B cell (primary cell): ENCODE measurements around the gene MAPKAP1. TPM values are rescaled to one million over a fixed set of nuclear protein-coding genes. Genes with fewer than 3 reads are reported as not detected.

Source experiments
- ATAC-seq: fragments of 200-7000 bp; cut with Tn5 transposase; one replicate; pipeline ENCODE4 v1.10.0; 2021; ENCODE audit warnings: low read depth, mild to moderate bottlenecking, moderate number of reproducible peaks, moderate library complexity
- CTCF ChIA-PET: fragments of 350-600 bp; sonication (Branson Sonifier 250); formaldehyde crosslinking; loops from one replicate; lab custom pipeline; 2021; ENCODE audit warnings: antibody characterized with exemption, inconsistent platforms; lab: Charles Lee
- POLR2A ChIA-PET: fragments of 350-600 bp; sonication (Branson Sonifier 250); formaldehyde crosslinking; loops from one replicate; lab custom pipeline; 2021; ENCODE audit warnings: antibody characterized with exemption; lab: Charles Lee
- DNase-seq: peaks from one replicate; pipeline ENCODE4 v3.0.0; 2013
- H2AFZ ChIP-seq: 2 replicates; pipeline ENCODE4 v1.6.1; 2012; ENCODE audit warnings: mild to moderate bottlenecking, low read depth, low read length; ENCODE audit not compliant: insufficient read depth, poor library complexity, severe bottlenecking
- H3K27ac ChIP-seq, 2 donors: 1 replicate in 1 of 2; 2 replicates in 1 of 2; pipeline ENCODE4 v1.5.1; 2012 to 2013; ENCODE audit warnings: low read length in 2 of 2, mild to moderate bottlenecking in 2 of 2, moderate library complexity in 1 of 2
- H3K27me3 ChIP-seq, 4 experiments: fragments of 200-600 bp in 1 of 4; sonication (generic) in 1 of 4; replicated peaks in 1 of 4; 1 replicate in 2 of 4; 2 replicates in 2 of 4; pipeline versions ENCODE4 v1.6.1 to v1.7.0; 2013 to 2016; ENCODE audit warnings: low read length in 3 of 4, mild to moderate bottlenecking in 2 of 4, mixed read lengths in 1 of 4, moderate library complexity in 1 of 4; ENCODE audit not compliant: insufficient read depth in 4 of 4, control insufficient read depth in 3 of 4; ENCODE audit errors: control extremely low read depth in 1 of 4
- H3K36me3 ChIP-seq, 2 experiments: replicated peaks in 1 of 2; 1 replicate in 1 of 2; 2 replicates in 1 of 2; pipeline versions ENCODE4 v1.6.1 to v1.7.1; 2013; ENCODE audit warnings: low read length in 1 of 2; ENCODE audit not compliant: insufficient read depth in 2 of 2, control insufficient read depth in 1 of 2; ENCODE audit errors: control extremely low read depth in 1 of 2, extremely low read depth in 1 of 2
- H3K4me1 ChIP-seq, 2 donors: fragments of 200-600 bp in 1 of 2; sonication (generic) in 1 of 2; 1 replicate in 1 of 2; 2 replicates in 1 of 2; pipeline versions ENCODE4 v1.5.1 to v1.6.1; 2013 to 2017; ENCODE audit warnings: low read length in 2 of 2; ENCODE audit not compliant: control insufficient read depth in 2 of 2, insufficient read depth in 2 of 2
- H3K4me2 ChIP-seq: replicated peaks from 2 replicates; pipeline ENCODE3; 2012; ENCODE audit warnings: mild to moderate bottlenecking, low read depth, low read length; ENCODE audit not compliant: poor library complexity, severe bottlenecking
- H3K4me3 ChIP-seq, 5 experiments: fragments of 200-600 bp in 1 of 5; sonication (generic) in 1 of 5; 1 replicate in 3 of 5; 2 replicates in 2 of 5; pipeline versions ENCODE4 v1.5.1 to v1.7.0; 2011 to 2016; ENCODE audit warnings: low read length in 4 of 5, mild to moderate bottlenecking in 4 of 5, low read depth in 2 of 5, control low read depth in 1 of 5, moderate library complexity in 1 of 5; ENCODE audit not compliant: insufficient read depth in 1 of 5; ENCODE audit errors: control extremely low read depth in 1 of 5, extremely low read depth in 1 of 5
- H3K79me2 ChIP-seq: fragments of 200-600 bp; sonication (generic); one replicate; pipeline ENCODE4 v1.6.0; 2016; ENCODE audit warnings: low read length; ENCODE audit not compliant: control insufficient read depth, insufficient read depth
- H3K9ac ChIP-seq: fragments of 200-600 bp; sonication (generic); 2 replicates; pipeline ENCODE4 v1.6.1; 2017; ENCODE audit warnings: mild to moderate bottlenecking, low read length, moderate library complexity
- H3K9me3 ChIP-seq, 3 donors: one replicate each; pipeline versions ENCODE4 v1.6.1 to v1.7.1; 2013; ENCODE audit warnings: low read length in 2 of 3; ENCODE audit not compliant: control insufficient read depth in 2 of 3, insufficient read depth in 1 of 3; ENCODE audit errors: control extremely low read depth in 1 of 3
- H4K20me1 ChIP-seq: 2 replicates; pipeline ENCODE4 v1.6.0; 2012; ENCODE audit warnings: mild to moderate bottlenecking, low read length; ENCODE audit not compliant: insufficient read depth, control insufficient read depth, poor library complexity, severe bottlenecking
- H3K27ac Mint-ChIP-seq: one replicate; pipeline ENCODE4 v1.8.0; 2021; ENCODE audit warnings: mixed read lengths
- H3K27me3 Mint-ChIP-seq: one replicate; pipeline ENCODE4 v1.8.0; 2021; ENCODE audit warnings: mixed read lengths
- H3K4me1 Mint-ChIP-seq: one replicate; pipeline ENCODE4 v1.8.0; 2021; ENCODE audit warnings: mixed read lengths
- H3K4me3 Mint-ChIP-seq: one replicate; pipeline ENCODE4 v1.8.0; 2021; ENCODE audit warnings: mixed read lengths
- H3K9me3 Mint-ChIP-seq: one replicate; pipeline ENCODE4 v1.8.0; 2022; ENCODE audit warnings: mixed read lengths; ENCODE audit not compliant: insufficient read depth
- EZH2 ChIP-seq: IDR thresholded peaks from 2 replicates; pipeline ENCODE4 v1.6.1; 2012; ENCODE audit warnings: borderline replicate concordance, low read depth, mild to moderate bottlenecking, moderate library complexity, low read length; ENCODE audit not compliant: insufficient read depth, poor library complexity, severe bottlenecking
- WGBS: methylation state at CpG from one replicate; pipeline ENCODE4 v1.1.5; 2013; ENCODE audit warnings: missing lambda C conversion rate; ENCODE audit not compliant: insufficient coverage; 5-methylcytosine and 5-hydroxymethylcytosine counted together
- intact Hi-C: fragments of 100-400 bp; cut with micrococcal nuclease; formaldehyde crosslinking; loops from one replicate; pipeline ENCODE4 v1.10.0; 2022
- polyA plus RNA-seq: library from polyadenylated mRNA; depleted of rRNA; stranded (reverse); fragments of >200 nt; gene quantifications from 2 replicates; pipeline ENCODE4 v1.2.3, GENCODE V29; 2012
- total RNA-seq, 2 donors: library from RNA; stranded (reverse); fragments of 120-200 nt in 1 of 2; gene quantifications; 1 replicate in 1 of 2; 2 replicates in 1 of 2; pipeline versions ENCODE4 v1.2.3 to v1.2.4, GENCODE V29; 2013 to 2022
- TF ChIP-seq, protein P1 (sequence below): fragments of 200-600 bp; IDR thresholded peaks from one replicate; pipeline ENCODE4 v1.8.0; 2022; ENCODE audit warnings: antibody characterized with exemption, mild to moderate bottlenecking

Gene MAPKAP1
- total and polyA plus RNA-seq, 2 donors (not counting 1 experiment from before 2014, with no cell fraction given) = 51.6 to 62.4 TPM

DNA sequence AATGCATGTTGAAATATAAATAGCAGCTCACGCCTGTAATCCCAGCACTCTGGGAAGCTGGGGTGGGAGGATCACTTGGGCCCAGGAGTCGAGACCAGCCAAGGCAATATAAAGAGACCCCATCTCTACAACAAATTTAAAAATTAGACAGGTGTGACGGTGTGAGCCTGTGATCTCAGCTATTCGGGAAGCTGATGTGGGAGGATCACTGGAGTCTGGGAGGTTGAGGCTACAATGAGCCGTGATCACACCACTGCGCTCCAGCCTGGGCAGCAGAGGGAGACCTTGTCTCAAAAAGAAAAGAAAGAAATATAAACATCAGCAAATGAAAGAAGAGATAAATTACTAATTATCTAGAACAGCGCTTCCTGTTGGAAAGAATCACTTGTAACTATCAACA is 105.0 kb downstream of the MAPKAP1 start:
- no peaks in the 10 kb centered on the region for H3K27me3 ChIP-seq
- no peak overlapping the region for H3K9ac ChIP-seq
- intact Hi-C loops = no loop called here
- H2AFZ ChIP-seq = no peak overlapping the region
- H3K27ac ChIP-seq = no peak overlapping the region
- H3K27me3 Mint-ChIP-seq = no peaks in the 10 kb centered on the region
- H3K9me3 Mint-ChIP-seq = no peaks in the 10 kb centered on the region
- H3K9me3 ChIP-seq = peaks cover 0 to 5% (median 0%) of the 10 kb centered on the region in 3 donors
- H3K79me2 ChIP-seq = peaks cover 46% of the 10 kb centered on the region
- H3K36me3 ChIP-seq = peaks cover 0 to 2% of the 10 kb centered on the region in 2 experiments
- H3K4me2 ChIP-seq = no peak overlapping the region
- TF ChIP-seq, protein P1, sequence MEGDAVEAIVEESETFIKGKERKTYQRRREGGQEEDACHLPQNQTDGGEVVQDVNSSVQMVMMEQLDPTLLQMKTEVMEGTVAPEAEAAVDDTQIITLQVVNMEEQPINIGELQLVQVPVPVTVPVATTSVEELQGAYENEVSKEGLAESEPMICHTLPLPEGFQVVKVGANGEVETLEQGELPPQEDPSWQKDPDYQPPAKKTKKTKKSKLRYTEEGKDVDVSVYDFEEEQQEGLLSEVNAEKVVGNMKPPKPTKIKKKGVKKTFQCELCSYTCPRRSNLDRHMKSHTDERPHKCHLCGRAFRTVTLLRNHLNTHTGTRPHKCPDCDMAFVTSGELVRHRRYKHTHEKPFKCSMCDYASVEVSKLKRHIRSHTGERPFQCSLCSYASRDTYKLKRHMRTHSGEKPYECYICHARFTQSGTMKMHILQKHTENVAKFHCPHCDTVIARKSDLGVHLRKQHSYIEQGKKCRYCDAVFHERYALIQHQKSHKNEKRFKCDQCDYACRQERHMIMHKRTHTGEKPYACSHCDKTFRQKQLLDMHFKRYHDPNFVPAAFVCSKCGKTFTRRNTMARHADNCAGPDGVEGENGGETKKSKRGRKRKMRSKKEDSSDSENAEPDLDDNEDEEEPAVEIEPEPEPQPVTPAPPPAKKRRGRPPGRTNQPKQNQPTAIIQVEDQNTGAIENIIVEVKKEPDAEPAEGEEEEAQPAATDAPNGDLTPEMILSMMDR = no peak
- TF ChIP-seq EZH2 = no peak
- no peaks in the 10 kb centered on the region for H3K4me1 ChIP-seq
- H4K20me1 ChIP-seq = peaks cover 29% of the 10 kb centered on the region
- H3K4me3 ChIP-seq = no peak overlapping the region
- peaks cover 12% of the 10 kb centered on the region for H3K4me1 Mint-ChIP-seq
- H3K27ac Mint-ChIP-seq = no peak overlapping the region
- ChIA-PET CTCF (interaction anchor here (1.1 kb wide), 1 partner anchor 43 kb away, joined by 3 read pairs; no protein-coding TSS in a partner anchor), POLR2A (no interaction called here)
- no CpG with 5 or more reads among the region's 7 CpGs for WGBS
- no peak overlapping the region for H3K4me3 Mint-ChIP-seq
- ATAC-seq (no peak), DNase-seq (no peak)

DNA sequence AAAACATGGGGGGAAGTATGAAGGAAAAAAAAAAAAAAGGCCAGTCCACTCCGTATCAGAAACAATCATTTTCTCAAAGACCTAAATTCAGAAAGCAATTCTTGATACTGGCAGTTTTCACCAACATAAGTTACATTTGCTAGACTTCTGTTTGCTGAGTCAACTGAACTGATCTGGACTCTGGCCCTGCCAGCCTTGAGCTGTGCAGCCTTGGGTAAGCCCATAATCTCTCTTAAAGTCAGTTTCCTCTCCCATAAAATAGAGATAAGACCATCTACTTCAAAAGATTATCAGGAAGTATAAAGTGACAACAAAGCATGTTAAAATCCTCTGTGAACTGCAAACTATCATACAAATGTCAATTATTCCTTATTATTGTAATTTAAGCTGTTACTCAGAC is 106.8 kb downstream of the MAPKAP1 start:
- no peak overlapping the region for H3K27ac ChIP-seq

More for the DNA sequence above, 106.8 kb downstream of the MAPKAP1 start:
- H4K20me1 ChIP-seq = peaks cover 26% of the 10 kb centered on the region
- H3K4me2 ChIP-seq = no peak overlapping the region
- H2AFZ ChIP-seq = no peak overlapping the region
- no peak overlapping the region for H3K4me3 Mint-ChIP-seq
- peaks cover 40% of the 10 kb centered on the region for H3K79me2 ChIP-seq
- H3K27ac Mint-ChIP-seq = no peak overlapping the region
- DNase-seq (no peak), ATAC-seq (no peak)
- no peaks in the 10 kb centered on the region for H3K4me1 ChIP-seq
- H3K27me3 ChIP-seq = no peaks in the 10 kb centered on the region
- POLR2A ChIA-PET = no interaction called here
- H3K4me1 Mint-ChIP-seq = peaks cover 10% of the 10 kb centered on the region
- no peaks in the 10 kb centered on the region for H3K9me3 Mint-ChIP-seq
- H3K9ac ChIP-seq = no peak overlapping the region
- CTCF ChIA-PET = interaction anchor here (0.7 kb wide), 1 partner anchor 50 kb away, joined by 3 read pairs; no protein-coding TSS in a partner anchor
- peaks cover 0 to 5% (median 0%) of the 10 kb centered on the region in 3 donors for H3K9me3 ChIP-seq
- no CpG with 5 or more reads among the region's 1 CpG for WGBS
- H3K27me3 Mint-ChIP-seq = no peaks in the 10 kb centered on the region
- TF ChIP-seq, protein P1 = no peak
- TF ChIP-seq EZH2 = no peak
- peaks cover 0 to 2% of the 10 kb centered on the region in 2 experiments for H3K36me3 ChIP-seq
- intact Hi-C loops = no loop called here
- no peak overlapping the region for H3K4me3 ChIP-seq
